T-helper 1 cell (primary cell): ENCODE results near the gene STK36.

Experiments
- DNase-seq, 5 donors: peaks; one replicate each; pipeline ENCODE4 v3.0.0-alpha.2; 2012 to 2020

The STK36 gene

DNA sequence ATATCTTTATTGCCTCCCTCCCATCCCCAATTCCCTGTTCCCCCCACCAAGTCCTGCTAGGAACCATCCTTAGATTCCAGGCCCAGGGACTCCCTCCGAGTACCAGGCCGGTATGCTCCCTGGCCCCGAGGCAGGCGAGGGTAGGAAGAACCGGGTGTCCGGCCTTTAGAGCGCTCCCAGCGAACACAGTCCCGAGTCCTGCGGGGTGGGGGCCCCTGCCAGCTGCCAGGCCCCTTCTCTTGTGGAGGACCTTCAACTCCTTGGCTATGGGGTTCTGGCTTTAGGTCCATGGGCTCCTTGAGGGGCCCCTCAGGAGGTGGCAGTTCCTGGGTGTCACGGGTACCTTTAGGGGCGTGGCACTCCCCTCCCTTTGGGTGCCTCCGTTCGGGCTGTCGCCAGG lies 8.0 kb upstream of the STK36 start:
- DNase-seq, result no peak

DNA sequence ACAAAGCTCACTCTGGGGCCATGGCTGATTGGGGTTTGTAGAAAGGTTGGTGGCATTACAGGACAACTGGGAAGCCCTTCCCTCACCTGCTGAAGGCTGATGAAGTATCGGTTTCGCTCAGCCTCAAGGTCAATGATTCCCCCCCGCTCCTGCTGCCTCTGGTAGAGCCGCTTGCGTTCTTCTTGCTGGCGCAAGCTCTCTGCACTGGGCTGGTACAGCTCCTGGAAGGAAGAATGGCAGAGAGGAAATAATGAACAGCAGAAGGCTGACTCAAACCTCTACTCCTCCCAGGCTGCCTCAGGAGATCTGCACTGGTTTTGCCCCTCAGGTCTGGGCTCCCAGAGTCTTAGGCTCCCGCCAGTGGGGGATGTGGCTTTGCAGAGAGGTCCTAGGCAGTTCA lies 7.2 kb upstream of the STK36 start:
- DNase-seq, result no peak

GRCh38 chr2:218671097-218671653 lies 711 bp upstream of the STK36 start:
- no peak for DNase-seq

DNA sequence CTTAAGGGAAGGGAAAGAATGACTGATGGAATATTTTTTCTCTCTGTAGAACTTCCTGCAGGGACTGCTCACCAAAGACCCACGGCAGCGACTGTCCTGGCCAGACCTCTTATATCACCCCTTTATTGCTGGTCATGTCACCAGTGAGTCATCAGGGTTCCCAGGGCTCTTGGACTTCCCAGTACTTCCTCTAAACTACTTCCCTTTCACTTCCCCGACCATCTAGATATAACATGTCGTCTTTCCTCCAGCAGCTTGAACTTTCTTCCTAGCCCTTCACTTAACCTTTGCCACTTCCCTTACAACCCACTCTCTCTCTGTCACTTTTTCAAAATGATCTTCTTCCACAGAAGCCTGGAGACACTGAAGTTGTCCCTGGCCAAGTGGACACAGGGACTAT lies 7.2 kb downstream of the STK36 start:
- DNase-seq, result no peak

DNA sequence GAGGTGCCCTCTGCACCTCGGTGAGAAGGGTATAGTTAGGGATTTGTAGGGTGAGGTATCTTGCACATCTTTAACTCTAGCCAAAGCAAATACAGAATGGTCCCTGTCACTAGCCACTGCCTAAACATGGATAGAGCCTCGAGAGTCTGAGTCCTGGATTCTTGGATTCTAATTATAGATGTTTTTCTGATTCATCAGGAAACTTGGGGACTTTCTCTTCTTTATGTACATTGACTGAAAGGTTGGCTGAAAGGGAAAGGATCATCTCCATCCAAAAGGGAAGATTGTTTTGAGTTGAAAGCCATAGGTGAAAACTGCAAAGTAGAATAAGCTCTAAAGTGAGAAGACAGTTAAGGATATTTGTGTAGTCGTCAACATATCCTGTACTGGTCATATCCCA lies 8.2 kb downstream of the STK36 start:
- DNase-seq, result no peak

DNA sequence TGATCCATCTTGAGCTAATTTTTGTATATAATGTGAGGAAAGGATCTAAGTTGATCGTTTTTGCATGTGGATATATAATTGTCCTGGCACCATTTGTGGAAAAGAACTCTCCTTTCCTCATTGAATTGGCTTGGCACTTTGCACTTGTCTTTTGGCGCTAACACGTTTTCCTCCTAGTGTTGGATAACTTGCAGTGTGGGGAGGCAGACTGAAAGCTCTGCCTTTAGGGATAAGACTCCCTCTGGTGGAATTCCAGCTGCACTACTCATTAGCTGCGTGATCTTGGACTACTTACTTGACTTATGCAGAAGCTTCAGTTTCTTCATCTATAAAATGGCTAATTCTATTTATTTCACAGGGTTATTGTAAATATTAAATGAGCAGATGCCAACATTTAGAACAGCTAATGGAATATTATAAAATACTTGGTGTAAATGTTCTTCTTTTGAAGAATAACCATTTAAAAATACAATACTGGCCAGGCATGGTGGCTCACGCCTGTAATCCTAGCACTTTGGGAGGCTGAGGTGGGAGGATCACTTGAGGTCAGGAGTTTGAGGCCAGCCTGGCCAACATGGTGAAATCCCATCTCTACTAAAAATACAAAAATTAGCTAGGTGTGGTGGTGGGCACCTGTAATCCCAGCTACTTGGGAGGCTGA lies 15.6 kb downstream of the STK36 start:
- peak in 2 of 5 donors; percentile 15 to 37 for DNase-seq

DNA sequence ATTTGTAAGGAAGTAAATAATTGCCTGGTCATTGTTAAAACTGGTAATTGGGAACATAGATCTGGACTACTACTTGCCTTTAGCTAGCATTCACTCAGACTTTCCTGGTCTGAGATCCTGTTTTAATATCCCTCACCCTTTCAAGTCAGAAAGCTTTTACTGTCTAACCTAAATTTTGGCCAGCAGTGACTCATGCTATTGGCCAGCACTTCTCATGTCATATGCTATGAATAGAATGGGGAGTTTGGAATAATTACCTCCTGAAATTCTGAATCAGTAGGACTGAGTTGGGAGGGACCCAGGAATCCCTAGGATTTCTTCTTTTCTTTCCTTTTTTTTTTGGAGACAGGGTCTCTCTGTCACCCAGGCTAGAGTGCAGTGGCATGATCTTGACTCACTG lies 19.3 kb downstream of the STK36 start:
- no peak for DNase-seq

DNA sequence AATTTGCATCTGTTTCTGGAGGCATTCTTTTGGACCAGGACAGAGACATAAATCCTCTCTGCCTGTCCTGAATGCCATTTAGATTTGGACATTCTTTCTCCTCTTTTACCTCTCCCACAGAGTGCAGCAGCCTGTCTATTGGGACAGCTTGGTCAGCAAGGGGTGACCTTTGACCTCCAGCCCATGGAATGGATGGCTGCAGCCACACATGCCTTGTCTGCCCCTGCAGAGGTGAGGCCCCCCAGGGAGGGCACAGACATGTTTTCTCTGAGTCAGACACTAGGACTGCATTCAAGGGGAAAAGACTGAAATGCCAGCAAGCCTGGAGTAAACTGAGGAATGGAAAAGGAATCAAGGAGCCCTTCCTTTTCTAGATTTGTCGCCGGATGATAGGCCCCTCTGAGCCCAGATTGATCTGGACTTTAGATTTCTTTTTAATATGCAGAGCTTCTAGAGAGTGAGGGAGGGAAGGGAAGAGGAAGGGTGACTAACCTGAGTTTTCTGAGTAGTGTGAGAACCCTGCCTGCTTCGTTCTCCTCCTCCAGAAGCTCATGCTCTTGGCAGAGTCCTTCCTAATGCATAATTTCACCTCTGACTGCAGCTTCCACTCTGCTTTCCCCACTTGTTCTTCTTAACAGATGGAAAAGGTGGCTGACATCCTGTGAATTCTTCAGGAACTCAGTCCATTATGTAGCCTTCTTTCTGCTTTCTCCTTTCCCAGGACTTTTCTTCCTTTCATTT lies 22.7 kb downstream of the STK36 start:
- DNase-seq, result no peak

- DNase-seq, result no peak
Measured at GRCh38 chr2:218698885-218699284, 27.0 kb downstream of the STK36 start.

GRCh38 chr2:218701806-218702205 lies 29.9 kb downstream of the STK36 start:
- no peak for DNase-seq

DNA sequence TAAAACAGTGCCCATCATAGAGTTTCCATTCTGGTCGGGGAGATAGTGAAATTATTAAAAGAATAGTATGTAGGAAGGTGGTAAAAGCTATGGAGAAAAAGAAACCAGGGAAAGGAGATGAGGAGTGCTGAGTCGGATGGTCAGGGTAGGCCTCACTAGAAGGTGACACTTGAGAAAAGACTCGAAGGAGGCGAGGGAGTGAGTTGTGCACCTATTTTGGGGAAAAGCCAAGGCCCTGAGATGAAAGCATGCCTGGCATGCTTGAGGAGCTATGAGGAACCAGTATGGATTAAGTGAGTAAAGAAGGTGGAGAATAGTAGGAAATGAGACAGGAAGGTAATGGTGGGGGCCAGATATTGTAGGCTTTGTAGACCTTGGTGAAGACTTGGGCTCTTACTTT lies 31.5 kb downstream of the STK36 start:
- DNase-seq, result no peak

- DNase-seq, result peak in 1 of 5 donors; percentile 62
Measured at GRCh38 chr2:218708086-218708485, 36.2 kb downstream of the STK36 start.

DNA sequence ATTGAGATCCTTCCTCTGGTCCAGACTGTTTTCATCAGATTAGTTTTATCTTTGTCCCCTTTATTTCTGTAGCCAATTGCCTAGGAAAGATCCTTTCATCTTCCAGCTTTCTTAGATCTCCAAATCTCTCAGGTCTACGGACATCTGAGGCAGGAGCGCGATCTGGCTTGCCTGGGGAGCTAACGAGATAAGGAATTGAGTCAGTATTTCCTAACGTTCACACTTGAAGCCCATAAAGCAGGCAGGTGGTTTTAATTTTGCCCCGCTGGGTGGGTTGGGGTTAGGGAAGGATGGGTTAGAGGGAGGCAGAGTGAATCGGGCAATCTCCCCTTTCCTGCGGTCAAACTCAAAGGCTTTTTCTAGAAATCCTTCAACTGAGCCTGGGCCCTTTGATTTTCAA lies 38.0 kb downstream of the STK36 start:
- DNase-seq, result no peak

GRCh38 chr2:218710334-218710686 lies 38.4 kb downstream of the STK36 start:
- DNase-seq, result no peak

- peak; percentile 97 to 99 (median 98) for DNase-seq
Measured at GRCh38 chr2:218710687-218711549, 39.0 kb downstream of the STK36 start, which contains the start of gene TTLL4. Gene TTLL4 (plus strand): TSS chr2:218710835. CDS start chr2:218737677, 26,842 bp downstream.

GRCh38 chr2:218711550-218711929 lies 39.7 kb downstream of the STK36 start:
- no peak for DNase-seq

DNA sequence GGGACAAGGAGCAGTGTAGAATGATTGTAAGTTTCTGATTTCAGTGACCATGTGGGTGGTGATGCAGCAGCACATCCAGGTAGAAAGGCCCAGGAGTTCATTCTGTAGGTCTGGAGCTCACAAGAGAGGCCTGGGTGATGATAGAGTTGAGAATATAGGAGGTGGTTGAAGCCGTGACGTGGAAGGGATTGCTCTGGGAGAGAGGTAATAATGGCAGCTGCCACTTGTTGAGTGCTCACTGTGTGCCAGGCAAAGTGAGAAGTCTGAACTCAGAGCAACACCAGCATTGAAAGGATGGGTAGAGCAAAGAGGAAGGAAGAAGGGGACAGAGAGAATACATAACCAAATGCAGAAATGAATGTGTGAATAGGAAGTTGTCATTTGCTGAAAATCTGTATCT lies 42.0 kb downstream of the STK36 start:
- DNase-seq, result no peak

DNA sequence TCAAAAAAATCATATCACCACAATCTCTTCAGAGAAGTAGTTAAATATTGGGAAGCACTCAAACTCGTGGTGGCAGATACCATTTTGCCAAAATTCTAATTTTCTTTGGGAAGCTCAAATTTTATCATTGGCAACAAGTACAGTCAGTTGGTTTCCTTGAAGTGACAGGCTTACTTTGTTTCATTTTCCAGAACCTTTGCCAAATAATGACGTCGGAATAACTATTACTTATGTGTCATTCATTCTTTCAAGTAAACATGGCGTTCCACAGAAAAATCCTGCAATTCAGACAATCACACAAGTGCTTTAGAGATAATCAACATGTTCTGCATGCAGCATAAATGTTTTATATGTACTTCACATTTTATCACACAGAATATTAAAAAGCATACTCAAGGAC lies 44.2 kb downstream of the STK36 start:
- no peak for DNase-seq

- no peak for DNase-seq
Measured at GRCh38 chr2:218717262-218717661, 45.4 kb downstream of the STK36 start.

- DNase-seq, result no peak
Measured at GRCh38 chr2:218718058-218718457, 46.2 kb downstream of the STK36 start.

GRCh38 chr2:218719457-218719856 lies 47.6 kb downstream of the STK36 start:
- no peak for DNase-seq

DNA sequence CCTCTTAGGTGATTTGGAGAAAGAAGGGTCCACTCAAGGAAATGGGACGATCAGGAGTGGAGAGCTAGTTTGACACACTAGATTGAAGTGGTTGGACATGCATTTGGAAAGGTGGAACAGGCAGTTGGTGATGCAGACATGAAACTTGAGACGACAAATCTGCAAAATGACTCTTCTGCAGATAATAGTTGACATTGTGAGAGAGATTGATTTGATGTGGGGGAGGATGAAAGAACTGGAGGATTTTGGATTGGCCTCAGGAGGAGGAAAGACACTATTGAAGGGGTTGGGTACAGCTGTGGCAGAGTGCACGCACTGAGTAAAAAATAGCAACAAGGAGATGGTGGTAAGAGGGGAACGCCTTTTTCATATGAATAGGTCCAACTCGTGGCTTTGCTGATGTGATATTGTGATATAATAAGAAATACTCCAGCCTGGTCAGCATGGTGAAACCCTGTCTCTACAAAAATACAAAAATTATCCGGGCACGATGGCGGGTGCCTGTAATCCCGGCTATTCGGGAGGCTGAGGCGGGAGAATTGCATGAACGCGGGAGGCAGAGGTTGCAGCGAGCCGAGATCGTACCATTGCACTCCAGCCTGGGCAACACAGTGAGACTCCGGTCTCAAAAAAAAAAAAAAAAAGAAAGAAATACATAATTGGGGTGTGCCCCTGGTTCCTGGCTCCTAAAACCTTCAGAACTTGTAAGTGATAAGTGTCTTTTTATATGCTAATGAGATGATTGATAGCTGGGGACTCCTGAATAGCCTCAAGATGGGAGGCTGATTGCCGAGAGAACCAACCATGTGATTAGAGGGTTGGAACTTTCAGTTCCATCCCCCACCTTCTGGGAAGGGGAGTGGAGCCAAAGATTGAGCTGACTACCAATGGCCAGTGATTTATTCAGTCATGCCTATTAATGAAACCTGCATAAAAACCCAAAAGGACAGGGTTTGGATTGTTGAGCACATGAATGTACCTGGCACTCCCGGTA lies 48.5 kb downstream of the STK36 start:
- DNase-seq, result no peak
